Mucosa of descending colon (tissue), 3 donors: ENCODE measurements around the gene ST8SIA6. TPM values are rescaled to one million over a fixed set of nuclear protein-coding genes. Genes with fewer than 3 reads are reported as not detected.

Experiments used
- ATAC-seq: fragments of 200-7000 bp; cut with Tn5 transposase; one replicate; pipeline ENCODE4 v1.9.1; 2020; ENCODE audit warnings: mild to moderate bottlenecking, moderate library complexity
- DNase-seq, 3 donors: peaks; one replicate each; pipeline ENCODE4 v3.0.0-alpha.2; 2020
- H3K36me3 ChIP-seq: fragments of 200-600 bp; one replicate; pipeline ENCODE4 v1.8.0; 2021; ENCODE audit warnings: low read depth, mild to moderate bottlenecking
- H3K4me1 ChIP-seq: fragments of 200-600 bp; one replicate; pipeline ENCODE4 v1.8.0; 2021; ENCODE audit warnings: low read depth, mild to moderate bottlenecking
- H3K4me3 ChIP-seq: fragments of 200-600 bp; one replicate; pipeline ENCODE4 v1.8.0; 2021; ENCODE audit warnings: mild to moderate bottlenecking
- H3K9me3 ChIP-seq: fragments of 200-600 bp; one replicate; pipeline ENCODE4 v1.8.0; 2021; ENCODE audit warnings: mild to moderate bottlenecking
- intact Hi-C, 2 donors: fragments of 100-400 bp; cut with DNase I in 1 of 2; cut with micrococcal nuclease in 1 of 2; formaldehyde crosslinking; loops; one replicate each; pipeline versions ENCODE4 v1.11.0 to v1.11.1; 2022; cut with DNase I, micrococcal nuclease
- total RNA-seq, 3 donors: library from RNA; stranded (reverse); fragmentation: NEBNext Ultra II Directional in 2 of 3; extraction: Animal tissue kit (Norgen Biotek cat#: 25700) in 2 of 3; gene quantifications; one replicate each; pipeline versions ENCODE4 v1.2.1 to v1.2.4, GENCODE V29; 2021 to 2023
- TF ChIP-seq, protein P1 (sequence below): fragments of 200-600 bp; IDR thresholded peaks from one replicate; pipeline ENCODE4 v1.8.0; 2022; ENCODE audit warnings: antibody characterized with exemption, mild to moderate bottlenecking
- donor health status: DM: no; HTN: no; CAD: no; lungs with moderate emphysema.
- donor health status: DM: no; HTN: no; CAD: no.
- donor health status: DM: no; HTN: yes; CAD: no.

The ST8SIA6 gene
- total RNA-seq, 3 donors from 2014 or later = 1.6 to 4.2 (median 2.2) TPM

DNA sequence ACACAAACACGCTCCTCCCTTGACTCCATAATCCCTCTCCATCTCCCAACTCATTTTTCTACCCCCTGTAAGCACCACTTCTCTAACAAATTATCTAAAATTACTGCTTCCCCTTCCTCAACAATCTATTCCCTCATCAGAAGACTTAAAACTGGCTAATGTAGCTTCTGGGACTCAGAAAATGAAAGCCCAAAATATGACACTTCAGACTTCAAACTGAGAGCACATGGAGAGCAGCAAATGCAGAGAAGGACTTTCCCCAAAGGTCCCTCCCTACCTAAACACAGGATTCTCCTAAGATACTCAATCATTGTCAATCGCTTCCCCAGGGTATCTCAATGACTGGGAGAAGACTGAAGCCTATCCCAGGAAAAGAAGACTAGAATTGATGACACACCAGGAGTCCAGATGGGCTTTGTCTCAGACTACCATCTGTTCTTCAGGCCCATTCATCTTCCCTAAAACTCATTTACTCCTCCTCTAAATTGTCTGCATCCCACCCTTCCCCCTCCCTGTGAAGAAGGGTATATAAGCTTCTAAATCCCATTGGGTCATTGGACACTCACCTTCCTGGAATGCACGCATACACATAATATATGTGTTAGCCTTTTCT lies 39.2 kb downstream of the ST8SIA6 start:
- Histone ChIP-seq H3K4me1 (no peaks in the 10 kb centered on the region), H3K4me3 (no peak overlapping the region), H3K36me3 (no peaks in the 10 kb centered on the region), H3K9me3 (no peaks in the 10 kb centered on the region)
- DNase-seq (no peak), ATAC-seq (no peak)
- intact Hi-C loops = no loop called here
- TF ChIP-seq, protein P1, sequence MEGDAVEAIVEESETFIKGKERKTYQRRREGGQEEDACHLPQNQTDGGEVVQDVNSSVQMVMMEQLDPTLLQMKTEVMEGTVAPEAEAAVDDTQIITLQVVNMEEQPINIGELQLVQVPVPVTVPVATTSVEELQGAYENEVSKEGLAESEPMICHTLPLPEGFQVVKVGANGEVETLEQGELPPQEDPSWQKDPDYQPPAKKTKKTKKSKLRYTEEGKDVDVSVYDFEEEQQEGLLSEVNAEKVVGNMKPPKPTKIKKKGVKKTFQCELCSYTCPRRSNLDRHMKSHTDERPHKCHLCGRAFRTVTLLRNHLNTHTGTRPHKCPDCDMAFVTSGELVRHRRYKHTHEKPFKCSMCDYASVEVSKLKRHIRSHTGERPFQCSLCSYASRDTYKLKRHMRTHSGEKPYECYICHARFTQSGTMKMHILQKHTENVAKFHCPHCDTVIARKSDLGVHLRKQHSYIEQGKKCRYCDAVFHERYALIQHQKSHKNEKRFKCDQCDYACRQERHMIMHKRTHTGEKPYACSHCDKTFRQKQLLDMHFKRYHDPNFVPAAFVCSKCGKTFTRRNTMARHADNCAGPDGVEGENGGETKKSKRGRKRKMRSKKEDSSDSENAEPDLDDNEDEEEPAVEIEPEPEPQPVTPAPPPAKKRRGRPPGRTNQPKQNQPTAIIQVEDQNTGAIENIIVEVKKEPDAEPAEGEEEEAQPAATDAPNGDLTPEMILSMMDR = no peak

GRCh38 chr10:17414484-17414883 lies 39.9 kb downstream of the ST8SIA6 start:
- intact Hi-C loops = no loop called here
- Histone ChIP-seq H3K4me1 (no peaks in the 10 kb centered on the region), H3K4me3 (no peak overlapping the region), H3K36me3 (no peaks in the 10 kb centered on the region), H3K9me3 (no peaks in the 10 kb centered on the region)
- no peak for DNase-seq
- no peak for ATAC-seq
- TF ChIP-seq, protein P1 = no peak

GRCh38 chr10:17413876-17414275 lies 40.5 kb downstream of the ST8SIA6 start:
- H3K36me3 ChIP-seq = no peaks in the 10 kb centered on the region
- no peaks in the 10 kb centered on the region for H3K4me1 ChIP-seq
- TF ChIP-seq, protein P1 = no peak
- DNase-seq (no peak), ATAC-seq (no peak)
- no peaks in the 10 kb centered on the region for H3K9me3 ChIP-seq
- intact Hi-C loops = no loop called here
- H3K4me3 ChIP-seq = no peak overlapping the region

- H3K4me1 ChIP-seq = no peaks in the 10 kb centered on the region
- DNase-seq (no peak), ATAC-seq (peak; percentile 68)
- no peaks in the 10 kb centered on the region for H3K36me3 ChIP-seq
- no peaks in the 10 kb centered on the region for H3K9me3 ChIP-seq
- intact Hi-C loops = no loop called here
- TF ChIP-seq, protein P1 = no peak
- H3K4me3 ChIP-seq = no peak overlapping the region
These were observed 42.1 kb downstream of the ST8SIA6 start for GRCh38 chr10:17412323-17412722.

DNA sequence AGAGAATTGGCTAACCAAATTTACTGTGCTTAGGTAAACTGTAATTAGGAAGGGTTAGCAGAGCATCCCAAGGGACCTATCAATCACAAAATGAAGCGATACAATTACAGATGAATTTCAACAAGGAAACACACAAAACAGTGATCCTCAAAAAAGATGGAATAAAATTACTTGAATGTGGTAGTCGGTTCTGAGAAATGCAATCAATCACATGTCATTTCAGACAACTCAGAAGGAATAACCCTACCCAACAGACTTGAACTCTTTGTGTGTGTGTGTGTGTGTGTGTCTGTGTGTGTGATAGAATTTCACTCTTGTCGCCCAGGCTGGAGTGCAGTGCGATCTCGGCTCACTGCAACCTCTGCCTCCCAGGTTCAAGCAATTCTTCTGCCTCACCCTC lies 43.5 kb downstream of the ST8SIA6 start:
- peaks cover 2% of the 10 kb centered on the region for H3K4me1 ChIP-seq
- DNase-seq (no peak), ATAC-seq (no peak)
- TF ChIP-seq, protein P1 = no peak
- no peaks in the 10 kb centered on the region for H3K36me3 ChIP-seq
- intact Hi-C loops = no loop called here
- no peaks in the 10 kb centered on the region for H3K9me3 ChIP-seq
- H3K4me3 ChIP-seq = no peak overlapping the region
